ENCODE measurements around the gene NGFR.

DNA sequence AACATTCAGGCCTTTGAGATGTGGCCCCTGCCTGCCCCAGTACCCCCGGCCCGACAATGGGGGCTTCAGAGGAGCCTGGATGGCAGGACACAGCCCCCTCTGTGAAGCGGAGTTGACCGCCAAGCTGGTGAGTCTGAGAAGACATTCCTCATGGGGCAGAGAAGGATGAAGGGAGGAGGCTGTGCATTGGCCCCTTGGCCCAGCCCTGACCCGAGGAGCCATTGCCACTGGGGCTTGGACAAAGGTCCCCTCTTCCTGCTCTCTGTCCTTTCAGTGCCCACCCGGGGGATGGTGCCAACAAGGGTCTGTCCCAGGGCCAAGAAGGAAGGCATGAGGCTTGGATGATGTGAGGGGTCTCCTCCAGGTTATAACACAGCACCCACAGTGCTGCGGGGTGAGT, 49.5 kb upstream of the NGFR start:
- TF ChIP-seq SIN3A (IDR thresholded peaks at IDR 0.05; ENCODE audit: borderline replicate concordance, insufficient read depth, low read depth, low read length): no peak
- TF ChIP-seq, protein P1, sequence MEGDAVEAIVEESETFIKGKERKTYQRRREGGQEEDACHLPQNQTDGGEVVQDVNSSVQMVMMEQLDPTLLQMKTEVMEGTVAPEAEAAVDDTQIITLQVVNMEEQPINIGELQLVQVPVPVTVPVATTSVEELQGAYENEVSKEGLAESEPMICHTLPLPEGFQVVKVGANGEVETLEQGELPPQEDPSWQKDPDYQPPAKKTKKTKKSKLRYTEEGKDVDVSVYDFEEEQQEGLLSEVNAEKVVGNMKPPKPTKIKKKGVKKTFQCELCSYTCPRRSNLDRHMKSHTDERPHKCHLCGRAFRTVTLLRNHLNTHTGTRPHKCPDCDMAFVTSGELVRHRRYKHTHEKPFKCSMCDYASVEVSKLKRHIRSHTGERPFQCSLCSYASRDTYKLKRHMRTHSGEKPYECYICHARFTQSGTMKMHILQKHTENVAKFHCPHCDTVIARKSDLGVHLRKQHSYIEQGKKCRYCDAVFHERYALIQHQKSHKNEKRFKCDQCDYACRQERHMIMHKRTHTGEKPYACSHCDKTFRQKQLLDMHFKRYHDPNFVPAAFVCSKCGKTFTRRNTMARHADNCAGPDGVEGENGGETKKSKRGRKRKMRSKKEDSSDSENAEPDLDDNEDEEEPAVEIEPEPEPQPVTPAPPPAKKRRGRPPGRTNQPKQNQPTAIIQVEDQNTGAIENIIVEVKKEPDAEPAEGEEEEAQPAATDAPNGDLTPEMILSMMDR (IDR thresholded peaks at IDR 0.05): no peak
- no peak for TF ChIP-seq REST (IDR thresholded peaks at IDR 0.05; ENCODE audit: insufficient read depth in 1 of 2, low read depth in 2 of 2, low read length in 1 of 2)
- TF ChIP-seq POLR2AphosphoS5 (IDR thresholded peaks at IDR 0.05; ENCODE audit: low read depth, low read length): no peak
